GM12875 (cell line): ENCODE data around the gene MARCHF7.
"Not testable (repeated sequence)": the region's sequence is repeated elsewhere in the genome, so short reads cannot be mapped to it uniquely, and the experiment has no call there.

Experiments used
- H3K4me3 ChIP-seq: one replicate; pipeline ENCODE4 v1.5.1; 2011; ENCODE audit warnings: low read depth, low read length, control low read depth
- CTCF ChIP-seq: IDR thresholded peaks from 2 replicates; pipeline ENCODE4 v1.5.1; 2011; ENCODE audit warnings: low read depth, mild to moderate bottlenecking, control low read depth, inconsistent platforms, low read length, moderate library complexity, borderline replicate concordance; ENCODE audit not compliant: insufficient read depth

MARCHF7 gene

DNA sequence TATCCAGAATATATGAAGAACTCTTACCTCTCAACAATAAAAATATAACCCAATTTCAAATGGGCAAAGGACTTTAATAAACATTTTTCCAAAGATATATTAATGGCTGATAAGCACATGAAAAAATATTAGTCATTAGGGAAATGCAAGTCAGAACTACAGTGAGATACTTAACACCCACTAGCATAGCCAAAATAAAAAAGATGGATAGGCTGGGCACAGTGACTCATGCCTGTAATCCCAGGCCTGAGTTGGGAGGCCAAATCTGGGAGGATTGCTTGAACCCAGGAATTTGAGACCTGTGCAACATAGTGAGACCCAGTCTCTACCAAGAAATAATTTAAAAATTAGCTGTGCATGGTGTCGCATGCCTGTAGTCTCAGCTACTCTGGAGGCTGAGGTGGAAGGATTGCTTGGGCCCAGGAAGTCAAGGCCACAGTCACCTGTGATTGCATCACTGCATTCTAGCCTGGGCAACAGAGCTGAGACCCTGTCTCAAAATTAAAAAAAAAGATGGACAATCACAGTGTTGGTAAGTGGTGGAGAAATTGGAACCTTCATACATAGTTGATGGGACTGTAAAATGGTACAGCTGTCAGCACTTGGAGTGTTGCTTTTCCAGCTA is 25.1 kb downstream of the MARCHF7 start:
- TF ChIP-seq CTCF = no peak
- H3K4me3 ChIP-seq = no peak overlapping the region

DNA sequence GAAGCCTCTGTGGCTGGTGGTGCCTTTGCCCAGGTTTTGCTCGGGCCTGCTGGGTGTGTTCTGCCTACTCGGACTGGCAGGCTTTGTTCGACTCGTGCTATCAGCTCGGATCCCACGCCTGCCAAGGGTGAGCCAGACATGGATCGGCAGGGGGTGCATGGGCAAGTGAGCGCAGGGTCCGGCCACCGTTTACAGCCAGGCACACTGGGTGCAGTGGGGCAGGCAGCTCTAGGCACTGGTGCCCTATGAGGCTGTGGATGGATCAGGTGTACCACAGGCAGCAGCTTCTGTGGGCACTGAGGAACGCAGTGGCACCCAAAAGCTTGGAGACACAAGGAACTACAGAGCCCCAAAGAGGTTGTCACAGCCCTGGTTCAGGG is 25.6 kb downstream of the MARCHF7 start:
- no peak for TF ChIP-seq CTCF
- no peak overlapping the region for H3K4me3 ChIP-seq

DNA sequence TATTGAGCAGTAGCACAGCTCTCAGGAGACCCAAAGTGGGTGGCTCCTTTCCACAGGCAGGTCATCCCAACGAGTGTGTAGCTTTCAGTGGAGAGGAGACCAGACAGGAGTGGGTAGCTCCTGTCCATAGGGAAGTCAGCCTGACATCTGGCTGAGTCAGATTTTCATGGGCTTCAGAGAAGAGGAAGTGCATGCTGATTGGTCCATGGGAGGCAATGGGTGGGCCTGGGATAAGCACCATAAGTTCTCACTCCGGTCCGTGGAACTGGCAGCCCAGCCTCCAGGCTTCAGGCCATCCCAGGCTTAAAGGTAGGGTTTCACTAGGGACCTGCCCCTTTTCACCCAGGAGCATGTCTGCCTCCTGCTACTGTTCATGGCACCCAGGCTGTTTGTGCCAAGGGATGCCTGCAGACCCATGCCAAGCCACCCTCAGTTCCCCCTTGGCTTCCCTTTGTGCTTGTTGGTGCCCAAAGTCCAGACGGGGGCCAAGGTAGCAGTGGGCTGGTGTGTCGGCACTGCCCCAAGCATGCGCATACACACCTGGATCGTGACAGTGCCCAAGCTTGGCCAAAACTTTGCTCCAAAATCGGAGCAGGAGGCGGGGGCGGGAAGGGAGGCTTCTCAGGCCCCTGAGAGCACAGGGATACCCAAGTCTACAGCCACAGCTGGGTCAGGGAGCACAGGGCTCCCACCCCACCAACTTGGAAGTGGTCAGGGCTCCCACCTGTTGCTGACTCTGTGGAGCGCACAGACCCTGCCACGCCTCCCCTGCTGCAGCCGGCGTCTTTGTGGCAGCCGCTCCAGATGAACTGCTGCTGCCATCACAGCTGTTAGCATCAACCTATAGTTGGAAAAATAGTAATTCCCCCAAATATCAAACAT is 26.4 kb downstream of the MARCHF7 start:
- H3K4me3 ChIP-seq = no peak overlapping the region
- TF ChIP-seq CTCF = no peak

DNA sequence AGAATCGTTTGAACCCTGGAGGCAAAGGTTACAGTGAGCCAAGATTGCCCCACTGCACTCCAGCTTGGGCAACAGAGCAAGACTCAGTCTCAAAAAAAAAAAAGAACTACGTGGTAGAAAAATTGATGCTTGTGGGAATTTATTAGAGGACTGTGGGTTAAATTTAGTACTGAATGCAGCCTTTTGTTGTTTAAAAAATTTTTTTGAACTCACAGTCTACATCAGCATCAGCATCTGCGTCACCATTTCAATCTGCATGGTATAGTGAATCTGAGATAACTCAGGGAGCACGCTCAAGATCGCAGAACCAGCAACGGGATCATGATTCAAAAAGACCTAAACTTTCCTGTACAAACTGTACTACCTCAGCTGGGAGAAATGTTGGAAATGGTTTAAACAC is 30.5 kb downstream of the MARCHF7 start:
- no peak overlapping the region for H3K4me3 ChIP-seq
- TF ChIP-seq CTCF = no peak

DNA sequence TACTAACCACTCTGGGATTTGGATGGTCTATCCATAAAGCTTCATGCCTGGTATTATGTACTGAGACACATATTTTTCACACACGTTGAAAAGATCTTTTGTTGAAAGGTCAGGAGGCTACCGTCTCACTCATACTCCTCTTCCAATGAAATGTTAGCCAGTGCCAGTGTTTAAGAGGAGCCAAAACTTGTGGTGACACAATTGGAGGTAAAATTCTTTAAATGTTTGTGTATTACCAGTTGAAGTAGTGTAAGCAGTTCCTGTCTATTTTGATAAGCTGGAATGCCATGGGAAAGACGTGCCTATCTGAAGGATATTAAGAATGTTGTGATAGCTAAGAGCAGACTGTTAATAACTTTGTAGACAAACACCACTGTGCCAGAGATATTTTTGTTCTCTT is 32.1 kb downstream of the MARCHF7 start:
- no peak overlapping the region for H3K4me3 ChIP-seq
- no peak for TF ChIP-seq CTCF

DNA sequence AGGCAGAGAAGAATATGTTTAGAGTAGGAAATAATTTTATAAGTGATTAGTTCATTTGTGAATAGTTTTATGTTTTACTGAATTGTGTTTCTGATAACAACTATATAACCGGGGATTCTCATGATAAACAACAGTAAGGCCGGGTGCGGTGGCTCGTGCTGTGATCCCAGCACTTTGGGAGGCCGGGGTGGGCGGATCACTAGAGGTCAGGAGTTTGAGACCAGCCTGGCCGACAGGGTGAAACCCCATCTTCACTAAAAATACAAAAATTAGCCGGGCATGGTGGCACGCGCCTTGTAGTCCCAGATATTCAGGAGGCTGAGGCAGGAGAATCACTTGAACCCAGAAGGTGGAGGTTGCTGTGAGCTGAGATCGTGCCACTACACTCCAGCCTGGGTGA is 32.9 kb downstream of the MARCHF7 start:
- not testable (repeated sequence) for H3K4me3 ChIP-seq

DNA sequence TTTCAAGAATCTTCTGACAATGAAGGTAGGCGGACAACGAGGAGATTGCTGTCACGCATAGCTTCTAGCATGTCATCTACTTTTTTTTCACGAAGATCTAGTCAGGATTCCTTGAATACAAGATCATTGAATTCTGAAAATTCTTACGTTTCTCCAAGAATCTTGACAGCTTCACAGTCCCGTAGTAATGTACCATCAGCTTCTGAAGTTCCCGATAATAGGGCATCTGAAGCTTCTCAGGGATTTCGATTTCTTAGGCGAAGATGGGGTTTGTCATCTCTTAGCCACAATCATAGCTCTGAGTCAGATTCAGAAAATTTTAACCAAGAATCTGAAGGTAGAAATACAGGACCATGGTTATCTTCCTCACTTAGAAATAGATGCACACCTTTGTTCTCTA is 35.8 kb downstream of the MARCHF7 start:
- H3K4me3 ChIP-seq = no peak overlapping the region
- no peak for TF ChIP-seq CTCF

DNA sequence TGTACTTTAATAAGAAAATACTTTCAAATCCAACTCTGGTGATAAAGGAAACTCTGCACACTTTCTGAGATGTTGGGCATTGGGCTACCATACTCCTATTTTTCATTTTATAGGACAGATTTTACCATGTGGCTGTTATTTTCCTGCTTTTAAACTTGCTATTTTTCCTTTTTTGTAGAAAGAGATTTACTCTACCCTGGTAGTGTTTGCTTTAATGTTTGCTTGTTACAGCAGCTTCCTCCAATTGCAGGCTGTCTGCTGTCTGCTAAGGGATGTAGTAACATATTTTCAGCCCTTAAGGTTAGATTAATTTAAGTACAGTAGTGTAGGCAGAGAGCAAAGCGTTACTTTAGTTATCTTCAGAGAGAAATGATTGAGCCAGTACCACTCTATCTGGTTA is 38.6 kb downstream of the MARCHF7 start:
- H3K4me3 ChIP-seq = no peak overlapping the region
- no peak for TF ChIP-seq CTCF
